ENCODE data around the gene TNFRSF12A.

- TF ChIP-seq CTCF (optimal IDR thresholded peaks at IDR 0.05 in 1 of 3, IDR thresholded peaks at IDR 0.05 in 1 of 3, conservative IDR thresholded peaks at IDR 0.05 in 1 of 3; ENCODE audit: extremely low read depth in 1 of 3, insufficient read depth in 2 of 3, low read length in 3 of 3) = no peak
- no peak for TF ChIP-seq EZH2 (IDR thresholded peaks at IDR 0.05; ENCODE audit: low read length)
These were observed 6.0 kb upstream of the TNFRSF12A start for GRCh38 chr16:3013998-3014690.
